Measurements from ENCODE around the gene OBSL1.

Gene OBSL1

GRCh38 chr2:219565130-219566080 is 5.9 kb downstream of the OBSL1 start:
- no peak for DNase-seq (ENCODE audit: low spot score)

GRCh38 chr2:219563271-219563928 is 7.9 kb downstream of the OBSL1 start:
- DNase-seq (ENCODE audit: low spot score), result no peak

GRCh38 chr2:219562049-219563020 is 9.0 kb downstream of the OBSL1 start:
- DNase-seq (ENCODE audit: low spot score), result no peak

- DNase-seq (ENCODE audit: low spot score), result no peak
These were observed 9.9 kb downstream of the OBSL1 start for GRCh38 chr2:219561179-219562048.

- DNase-seq (ENCODE audit: low spot score), result no peak
These were observed 10.5 kb downstream of the OBSL1 start for GRCh38 chr2:219560893-219561178.

- DNase-seq (ENCODE audit: low spot score), result peak; percentile 59
These were observed 11.1 kb downstream of the OBSL1 start for GRCh38 chr2:219560037-219560892.

- DNase-seq (ENCODE audit: low spot score), result no peak
These were observed 12.0 kb downstream of the OBSL1 start for GRCh38 chr2:219559156-219559915.

GRCh38 chr2:219557791-219558785 is 13.3 kb downstream of the OBSL1 start:
- DNase-seq (ENCODE audit: low spot score), result no peak

GRCh38 chr2:219557320-219557719 is 14.0 kb downstream of the OBSL1 start:
- no peak for DNase-seq (ENCODE audit: low spot score)

- no peak for DNase-seq (ENCODE audit: low spot score)
These were observed 14.9 kb downstream of the OBSL1 start for GRCh38 chr2:219556413-219556812.

- no peak for DNase-seq (ENCODE audit: low spot score)
These were observed 15.4 kb downstream of the OBSL1 start for GRCh38 chr2:219555956-219556355.

- DNase-seq (ENCODE audit: low spot score), result no peak
These were observed 17.0 kb downstream of the OBSL1 start for GRCh38 chr2:219554350-219554749.

GRCh38 chr2:219553463-219553963 is 17.8 kb downstream of the OBSL1 start:
- no peak for DNase-seq (ENCODE audit: low spot score)

- DNase-seq (ENCODE audit: low spot score), result no peak
These were observed 18.2 kb downstream of the OBSL1 start for GRCh38 chr2:219553168-219553417.

GRCh38 chr2:219552382-219553167 is 18.8 kb downstream of the OBSL1 start:
- peak; percentile 94 for DNase-seq (ENCODE audit: low spot score)

- DNase-seq (ENCODE audit: low spot score), result peak; percentile 68
These were observed 19.6 kb downstream of the OBSL1 start for GRCh38 chr2:219551441-219552381.

Data from hepatic stellate cell (primary cell).